ENCODE measurements around the gene HSBP1L1. TPM values are rescaled to one million over a fixed set of nuclear protein-coding genes. Genes with fewer than 3 reads are reported as not detected.
A peak's percentile ranks its signal among the peaks of the same experiment; 100 is the strongest.
"Not testable (repeated sequence)": the region's sequence is repeated elsewhere in the genome, so short reads cannot be mapped to it uniquely, and the experiment has no call there.

The HSBP1L1 gene
- total RNA-seq, 1 experiment from 2014 or later = 5.8 TPM

DNA sequence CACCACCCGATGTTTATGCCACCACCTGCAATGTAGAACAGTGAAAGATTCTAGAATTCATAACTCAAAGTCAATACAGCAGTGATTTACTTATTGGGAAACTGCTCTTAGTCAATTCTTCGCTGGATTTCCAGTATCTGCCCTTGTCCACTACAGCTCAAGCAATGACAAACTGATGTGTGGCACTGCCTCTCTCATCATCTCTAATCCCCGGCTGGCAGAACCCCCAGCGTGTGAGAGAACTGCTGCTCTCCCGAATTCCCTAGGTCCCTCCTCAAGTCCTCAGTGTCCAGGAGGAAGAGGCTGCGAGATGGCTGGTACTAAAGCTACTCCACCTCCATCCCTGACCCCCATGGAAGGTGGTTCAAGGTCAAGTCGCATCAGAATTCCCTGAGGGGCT, 22.3 kb downstream of the HSBP1L1 start:
- DNase-seq (ENCODE audit: low spot score) = no peak

GRCh38 chr18:79987566-79987965, 23.1 kb downstream of the HSBP1L1 start:
- DNase-seq (ENCODE audit: low spot score) = no peak

- DNase-seq (ENCODE audit: low spot score) = peak; percentile 18
These were observed 23.6 kb downstream of the HSBP1L1 start for GRCh38 chr18:79988071-79988450.

GRCh38 chr18:79988451-79989194, 24.2 kb downstream of the HSBP1L1 start, which contains the start of gene TXNL4A:
TXNL4A (minus strand) TSS chr18:79988563; CDS start chr18:79988392, 171 bp downstream.
- DNase-seq (ENCODE audit: low spot score) = peak; percentile 27

GRCh38 chr18:79989195-79989497, 24.7 kb downstream of the HSBP1L1 start:
- DNase-seq (ENCODE audit: low spot score) = no peak

GRCh38 chr18:79991494-79991893, 27.1 kb downstream of the HSBP1L1 start:
- DNase-seq (ENCODE audit: low spot score) = no peak

- DNase-seq (ENCODE audit: low spot score) = not testable (repeated sequence)
These were observed 35.3 kb downstream of the HSBP1L1 start for GRCh38 chr18:79999701-80000100.

DNA sequence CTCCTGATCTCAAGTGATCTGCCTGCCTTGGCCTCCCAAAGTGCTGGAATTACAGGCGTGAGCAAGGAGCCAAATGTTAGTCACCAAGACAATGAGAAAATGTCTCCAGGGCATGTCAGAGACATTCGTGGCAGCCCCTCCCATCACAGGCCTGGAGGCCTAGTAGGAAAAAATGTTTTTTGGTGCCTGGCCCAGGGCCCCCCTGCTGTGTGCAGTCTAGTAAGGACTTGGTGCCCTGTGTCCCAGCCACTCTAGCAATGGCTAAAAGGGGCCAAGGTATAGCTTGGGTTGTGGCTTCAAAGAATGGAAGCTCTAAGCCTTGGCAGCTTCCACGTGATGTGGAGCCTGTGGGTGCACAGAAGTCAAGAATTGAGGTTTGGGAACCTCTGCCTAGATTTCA, 36.4 kb downstream of the HSBP1L1 start:
- no peak for DNase-seq (ENCODE audit: low spot score)

- DNase-seq (ENCODE audit: low spot score) = no peak
These were observed 38.0 kb downstream of the HSBP1L1 start for GRCh38 chr18:80002468-80002867.

DNA sequence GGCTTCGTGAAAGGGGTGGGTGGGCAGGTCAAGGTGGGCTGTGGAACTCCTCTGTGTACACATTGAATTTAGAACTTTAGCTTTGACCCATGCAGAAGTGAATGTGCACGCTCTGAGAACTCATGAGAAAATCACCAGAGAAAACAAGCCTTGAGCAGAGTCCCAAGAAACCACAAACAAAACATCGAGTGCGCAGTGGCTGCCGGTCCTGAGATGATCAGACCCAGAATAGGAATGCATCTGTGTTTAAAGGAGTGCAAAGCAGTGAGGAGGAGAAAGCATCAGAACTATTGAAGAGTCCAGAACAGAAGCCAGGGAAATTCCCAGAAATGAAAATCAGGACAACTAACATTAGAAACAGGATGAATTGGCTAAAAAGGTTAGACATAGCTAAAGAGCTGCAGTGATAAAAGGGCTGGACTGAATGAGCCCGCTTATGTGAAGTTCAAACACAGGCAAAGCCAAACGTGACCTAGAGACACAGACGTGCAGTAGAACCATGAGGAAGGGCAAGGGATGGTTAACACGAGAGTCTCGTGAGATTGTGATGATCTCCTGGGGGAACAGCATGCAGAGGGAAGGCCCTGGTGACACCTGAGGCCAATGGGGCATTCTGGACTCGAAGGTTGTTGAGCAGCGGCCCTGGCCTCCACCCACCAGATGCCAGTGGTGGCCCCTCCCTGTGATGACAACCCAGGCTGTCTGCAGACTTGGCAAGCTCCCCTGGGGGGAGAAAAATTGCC, 40.3 kb downstream of the HSBP1L1 start:
- DNase-seq (ENCODE audit: low spot score) = no peak

DNA sequence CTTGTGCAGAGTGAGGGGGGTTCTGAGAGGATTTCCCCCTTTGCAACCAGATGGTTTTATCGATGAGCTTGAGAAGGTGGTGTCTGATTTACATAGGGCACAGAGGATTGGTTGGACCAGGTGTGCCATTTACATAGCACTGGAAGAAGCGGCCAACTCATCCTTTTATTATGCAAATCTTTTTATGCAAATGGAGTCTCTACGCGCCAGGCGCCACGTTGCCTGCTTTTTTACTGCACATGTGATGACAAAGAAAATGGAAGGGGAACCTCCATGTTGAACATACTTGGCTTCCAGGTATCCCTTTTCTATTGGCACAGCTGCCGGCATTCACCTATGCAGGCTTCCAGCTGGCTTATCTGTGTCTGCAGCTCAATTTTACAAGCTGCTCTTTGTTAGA, 42.3 kb downstream of the HSBP1L1 start:
- no peak for DNase-seq (ENCODE audit: low spot score)

- DNase-seq (ENCODE audit: low spot score) = peak; percentile 94
These were observed 45.5 kb downstream of the HSBP1L1 start for GRCh38 chr18:80009661-80010550.

DNA sequence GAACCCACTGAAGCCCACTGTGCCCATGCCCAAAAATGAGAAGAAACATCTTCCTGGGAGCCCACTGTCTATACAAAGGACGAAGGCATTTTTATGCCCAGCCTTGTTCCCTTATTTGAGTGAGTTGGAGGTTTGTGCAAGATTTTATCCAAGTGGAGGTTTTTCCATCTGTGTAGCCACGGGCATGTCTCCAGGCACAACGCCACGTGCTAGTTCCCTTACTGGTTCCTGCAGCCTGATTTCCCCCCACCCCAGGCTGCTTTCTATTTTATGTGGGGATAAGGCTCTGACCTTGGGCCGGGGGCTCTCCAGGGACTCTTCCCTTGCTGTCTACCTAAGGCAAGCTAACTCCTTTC, 46.1 kb downstream of the HSBP1L1 start:
- DNase-seq (ENCODE audit: low spot score) = no peak

GRCh38 chr18:80011496-80012137, 47.2 kb downstream of the HSBP1L1 start:
- DNase-seq (ENCODE audit: low spot score) = not testable (repeated sequence)

GRCh38 chr18:80012714-80013113, 48.3 kb downstream of the HSBP1L1 start:
- no peak for DNase-seq (ENCODE audit: low spot score)

Other genes starting within 250 kb of the HSBP1L1 start
- not detected in 2 replicates for gene KCNG2, start 166.7 kb upstream of the HSBP1L1 start, total RNA-seq (2014; rRNA removed; shearing (Covaris generic))
- 22.8 and 26.2 TPM in 2 replicates for gene SLC66A2, start 13.0 kb upstream of the HSBP1L1 start, total RNA-seq (2014; rRNA removed; shearing (Covaris generic))
- gene TXNL4A, start 23.9 kb downstream of the HSBP1L1 start, total RNA-seq (2014; rRNA removed; shearing (Covaris generic)) = 67.4 and 86.6 TPM in 2 replicates
- 23.8 and 29.7 TPM in 2 replicates for gene RBFA, start 69.8 kb downstream of the HSBP1L1 start, total RNA-seq (2014; rRNA removed; shearing (Covaris generic))
- gene ADNP2, start 144.6 kb downstream of the HSBP1L1 start, total RNA-seq (2014; rRNA removed; shearing (Covaris generic)) = 17.9 and 18.6 TPM in 2 replicates